ENCODE results near the gene ADAMTS14. TPM values are rescaled to one million over a fixed set of nuclear protein-coding genes. Genes with fewer than 3 reads are reported as not detected.

ADAMTS14 gene
- total RNA-seq, 1 donor from 2014 or later, result 4.1 TPM

DNA sequence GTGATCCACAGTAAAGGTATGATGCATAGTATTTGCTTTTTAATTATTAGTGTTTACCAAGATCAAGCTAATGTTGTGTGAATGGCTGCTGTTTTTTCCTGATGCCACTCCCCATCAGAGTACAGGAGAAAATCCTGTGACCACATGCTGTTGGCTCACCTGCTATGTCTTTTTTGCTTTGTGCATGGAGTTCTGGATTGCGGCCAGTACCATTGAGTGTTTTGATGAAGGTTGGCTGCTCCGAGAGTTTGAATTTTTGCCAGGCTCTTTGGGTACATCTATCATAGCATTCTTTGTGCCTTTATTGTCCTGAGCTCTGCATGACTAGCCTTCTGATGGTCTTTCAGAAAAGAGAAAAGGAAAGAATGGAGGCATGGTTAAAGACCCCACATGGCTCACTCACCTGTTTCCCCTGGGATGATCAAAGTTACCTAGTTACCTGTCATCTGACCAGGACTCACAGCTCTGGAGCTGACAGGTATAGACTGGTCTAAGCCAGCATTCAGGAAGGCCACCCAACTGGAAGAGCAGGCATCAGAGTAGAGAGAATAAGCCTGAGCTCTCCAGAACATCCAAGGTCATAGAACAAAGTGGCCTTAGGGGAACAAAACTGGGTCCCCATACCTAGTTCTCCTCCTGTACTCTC is 131.6 kb downstream of the ADAMTS14 start:
- DNase-seq (ENCODE audit: low spot score in 2 of 2, unreplicated experiment in 2 of 2), result no peak
- Mint-ChIP-seq H3K36me3 (no peaks in the 10 kb centered on the region), H3K27ac (no peak overlapping the region), H3K27me3 (ENCODE audit: low read depth) (peaks cover 9% of the 10 kb centered on the region), H3K4me1 (no peaks in the 10 kb centered on the region), H3K9me3 (peaks cover 12% of the 10 kb centered on the region), H3K4me3 (no peak overlapping the region)
- TF ChIP-seq, protein P1, sequence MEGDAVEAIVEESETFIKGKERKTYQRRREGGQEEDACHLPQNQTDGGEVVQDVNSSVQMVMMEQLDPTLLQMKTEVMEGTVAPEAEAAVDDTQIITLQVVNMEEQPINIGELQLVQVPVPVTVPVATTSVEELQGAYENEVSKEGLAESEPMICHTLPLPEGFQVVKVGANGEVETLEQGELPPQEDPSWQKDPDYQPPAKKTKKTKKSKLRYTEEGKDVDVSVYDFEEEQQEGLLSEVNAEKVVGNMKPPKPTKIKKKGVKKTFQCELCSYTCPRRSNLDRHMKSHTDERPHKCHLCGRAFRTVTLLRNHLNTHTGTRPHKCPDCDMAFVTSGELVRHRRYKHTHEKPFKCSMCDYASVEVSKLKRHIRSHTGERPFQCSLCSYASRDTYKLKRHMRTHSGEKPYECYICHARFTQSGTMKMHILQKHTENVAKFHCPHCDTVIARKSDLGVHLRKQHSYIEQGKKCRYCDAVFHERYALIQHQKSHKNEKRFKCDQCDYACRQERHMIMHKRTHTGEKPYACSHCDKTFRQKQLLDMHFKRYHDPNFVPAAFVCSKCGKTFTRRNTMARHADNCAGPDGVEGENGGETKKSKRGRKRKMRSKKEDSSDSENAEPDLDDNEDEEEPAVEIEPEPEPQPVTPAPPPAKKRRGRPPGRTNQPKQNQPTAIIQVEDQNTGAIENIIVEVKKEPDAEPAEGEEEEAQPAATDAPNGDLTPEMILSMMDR (IDR thresholded peaks at IDR 0.05; ENCODE audit: unreplicated experiment), result no peak

- TF ChIP-seq, protein P1 (IDR thresholded peaks at IDR 0.05; ENCODE audit: unreplicated experiment), result no peak
- H3K36me3 Mint-ChIP-seq, result no peaks in the 10 kb centered on the region
- H3K9me3 Mint-ChIP-seq, result peaks cover 12% of the 10 kb centered on the region
- no peak for DNase-seq (ENCODE audit: low spot score in 2 of 2, unreplicated experiment in 2 of 2)
- H3K4me3 Mint-ChIP-seq, result no peak overlapping the region
- H3K4me1 Mint-ChIP-seq, result no peaks in the 10 kb centered on the region
- no peak overlapping the region for H3K27ac Mint-ChIP-seq
- peaks cover 5% of the 10 kb centered on the region for H3K27me3 Mint-ChIP-seq (ENCODE audit: low read depth)
These were observed 132.1 kb downstream of the ADAMTS14 start for GRCh38 chr10:70804421-70804808.

- Mint-ChIP-seq H3K4me1 (no peaks in the 10 kb centered on the region), H3K27me3 (ENCODE audit: low read depth) (peaks cover 1% of the 10 kb centered on the region), H3K9me3 (peaks cover 12% of the 10 kb centered on the region), H3K27ac (no peak overlapping the region), H3K4me3 (no peak overlapping the region), H3K36me3 (no peaks in the 10 kb centered on the region)
- DNase-seq (ENCODE audit: low spot score in 2 of 2, unreplicated experiment in 2 of 2), result no peak
- TF ChIP-seq, protein P1 (IDR thresholded peaks at IDR 0.05; ENCODE audit: unreplicated experiment), result no peak
These were observed 133.4 kb downstream of the ADAMTS14 start for GRCh38 chr10:70805619-70806215.

- Mint-ChIP-seq H3K36me3 (no peaks in the 10 kb centered on the region), H3K4me3 (no peak overlapping the region), H3K4me1 (no peaks in the 10 kb centered on the region), H3K27ac (no peak overlapping the region), H3K9me3 (peaks cover 9% of the 10 kb centered on the region), H3K27me3 (ENCODE audit: low read depth) (peaks cover 1% of the 10 kb centered on the region)
- TF ChIP-seq, protein P1 (IDR thresholded peaks at IDR 0.05; ENCODE audit: unreplicated experiment), result no peak
- no peak for DNase-seq (ENCODE audit: low spot score in 2 of 2, unreplicated experiment in 2 of 2)
These were observed 134.5 kb downstream of the ADAMTS14 start for GRCh38 chr10:70806841-70807240.

GRCh38 chr10:70807556-70807955 is 135.2 kb downstream of the ADAMTS14 start:
- H3K4me3 Mint-ChIP-seq, result no peak overlapping the region
- H3K36me3 Mint-ChIP-seq, result no peaks in the 10 kb centered on the region
- H3K9me3 Mint-ChIP-seq, result peaks cover 2% of the 10 kb centered on the region
- DNase-seq (ENCODE audit: low spot score in 2 of 2, unreplicated experiment in 2 of 2), result no peak
- no peak overlapping the region for H3K27ac Mint-ChIP-seq
- no peaks in the 10 kb centered on the region for H3K27me3 Mint-ChIP-seq (ENCODE audit: low read depth)
- TF ChIP-seq, protein P1 (IDR thresholded peaks at IDR 0.05; ENCODE audit: unreplicated experiment), result no peak
- no peaks in the 10 kb centered on the region for H3K4me1 Mint-ChIP-seq
